GM18508 (cell line): ENCODE results near the gene TARP.
A peak's percentile ranks its signal among the peaks of the same experiment; 100 is the strongest.

Source experiments
- ATAC-seq: cut with Tn5 transposase; IDR thresholded peaks from one replicate; pipeline ENCODE4 v1.9.1; 2021; ENCODE audit warnings: moderate number of reproducible peaks; ENCODE audit not compliant: insufficient read depth, unreplicated experiment

The TARP gene

DNA sequence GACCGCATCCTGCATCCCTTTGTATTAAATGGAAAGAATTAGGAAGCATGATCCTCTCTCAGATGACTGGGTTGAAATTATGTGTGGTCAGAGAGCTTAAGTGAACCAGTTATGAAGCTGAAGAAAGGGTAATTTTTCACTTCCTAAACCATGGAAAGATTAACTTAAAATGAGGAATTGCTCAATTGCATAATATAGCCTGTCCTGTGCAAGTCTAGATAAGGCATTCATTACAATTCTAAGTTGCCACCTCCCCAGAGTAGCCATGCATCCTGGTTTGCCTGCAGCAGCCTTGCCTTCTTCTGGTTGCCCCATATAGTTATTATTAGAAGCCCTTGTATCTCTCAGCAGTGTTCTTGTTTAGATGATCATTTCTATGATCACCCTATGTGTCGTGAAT is 50.1 kb downstream of the TARP start:
- no peak for ATAC-seq

DNA sequence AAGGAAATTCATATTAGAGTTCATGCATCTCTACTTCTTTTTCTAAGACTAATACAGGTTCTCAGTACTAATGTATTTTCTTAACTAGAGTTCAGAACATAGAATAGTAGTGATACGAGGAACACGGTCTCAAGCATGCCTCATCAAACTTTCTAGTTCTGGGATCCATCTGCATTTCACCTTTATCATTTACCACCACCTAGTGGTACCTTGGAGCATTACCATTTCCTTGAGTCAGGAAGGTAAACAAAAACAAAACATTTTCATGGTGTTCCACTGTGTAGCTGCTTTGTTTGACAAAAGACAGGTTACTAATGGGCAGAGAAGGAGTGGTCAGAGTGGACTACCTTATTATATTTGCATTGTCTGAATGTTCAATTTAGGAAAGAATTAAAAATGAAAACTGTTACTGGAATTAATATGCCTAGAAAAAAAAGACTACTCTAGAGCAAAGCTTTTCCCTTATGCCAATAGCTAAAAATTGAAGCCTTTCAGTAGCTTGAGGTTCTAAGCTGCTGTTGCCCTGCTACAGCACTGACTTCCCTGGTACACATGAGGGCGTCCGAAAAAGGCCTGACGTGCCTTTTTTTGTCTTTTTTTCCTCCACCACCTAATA is 50.8 kb downstream of the TARP start:
- ATAC-seq, result peak; percentile 64

DNA sequence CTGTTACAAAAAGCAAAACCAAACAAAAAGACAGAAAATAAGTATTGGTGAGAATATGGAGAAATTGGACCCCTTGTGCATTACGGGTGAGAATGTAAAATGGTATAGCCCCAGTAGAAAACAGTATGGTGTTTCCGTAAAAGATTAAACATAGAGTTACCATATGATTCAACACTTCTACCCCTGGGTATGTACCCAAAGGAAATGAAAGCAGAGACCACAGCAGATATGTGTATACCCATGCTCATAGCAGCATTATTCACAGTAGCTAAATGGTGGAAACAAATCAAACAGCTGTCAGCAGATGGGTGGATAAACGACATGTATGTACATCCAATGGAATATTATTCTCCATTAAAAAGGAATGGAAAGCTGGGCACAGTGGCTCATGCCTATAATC is 53.0 kb downstream of the TARP start:
- no peak for ATAC-seq

DNA sequence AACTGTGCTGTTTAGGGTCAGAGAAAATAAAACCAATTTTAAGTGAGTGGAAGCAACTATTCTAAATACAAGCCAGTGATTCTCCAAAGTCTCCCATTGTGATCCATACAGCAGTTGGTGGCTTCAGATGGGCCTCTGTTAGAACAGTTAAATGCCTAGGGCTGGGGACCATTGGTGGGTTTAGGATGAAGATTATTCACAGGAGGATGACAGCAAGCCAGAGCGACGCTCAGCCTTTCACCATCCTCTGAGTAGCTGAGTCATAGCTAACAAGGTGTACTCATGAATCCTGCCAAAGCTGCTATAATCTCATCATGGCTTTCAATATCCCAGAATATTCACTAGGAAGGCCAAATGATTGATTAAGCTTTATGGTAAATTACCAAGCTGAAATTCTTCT is 55.8 kb downstream of the TARP start:
- ATAC-seq, result no peak

- ATAC-seq, result peak; percentile 71
Measured at GRCh38 chr7:38215735-38216670, 57.4 kb downstream of the TARP start.

GRCh38 chr7:38215115-38215514 is 58.3 kb downstream of the TARP start:
- no peak for ATAC-seq

DNA sequence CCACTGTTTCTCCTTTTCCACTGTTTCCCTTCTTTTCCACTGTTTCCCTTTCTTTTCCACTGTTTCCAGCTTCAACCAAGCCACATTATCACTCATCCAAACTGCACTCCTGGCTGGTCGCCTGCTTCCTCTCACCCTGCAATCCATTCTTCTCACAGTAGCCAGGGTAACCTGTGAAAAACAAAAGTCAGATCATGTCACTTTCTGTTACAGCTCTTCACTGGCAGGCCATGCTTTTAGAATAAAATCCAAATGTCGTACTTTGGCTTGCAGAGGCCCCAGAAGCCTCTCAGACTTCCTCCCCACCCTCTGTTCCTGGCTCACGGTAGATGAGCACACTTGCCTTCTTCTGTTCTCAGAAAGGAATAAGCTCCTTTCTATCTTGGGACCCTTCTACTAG is 61.5 kb downstream of the TARP start:
- no peak for ATAC-seq

- no peak for ATAC-seq
Measured at GRCh38 chr7:38211486-38211885, 62.0 kb downstream of the TARP start.
